ENCODE data around the gene LHX8. TPM values are rescaled to one million over a fixed set of nuclear protein-coding genes. Genes with fewer than 3 reads are reported as not detected.

Gene LHX8
- total and polyA plus RNA-seq, 9 of the 15 experiments (the other 6 are each of a cell fraction or from before 2014, with no cell fraction given) = not detected

DNA sequence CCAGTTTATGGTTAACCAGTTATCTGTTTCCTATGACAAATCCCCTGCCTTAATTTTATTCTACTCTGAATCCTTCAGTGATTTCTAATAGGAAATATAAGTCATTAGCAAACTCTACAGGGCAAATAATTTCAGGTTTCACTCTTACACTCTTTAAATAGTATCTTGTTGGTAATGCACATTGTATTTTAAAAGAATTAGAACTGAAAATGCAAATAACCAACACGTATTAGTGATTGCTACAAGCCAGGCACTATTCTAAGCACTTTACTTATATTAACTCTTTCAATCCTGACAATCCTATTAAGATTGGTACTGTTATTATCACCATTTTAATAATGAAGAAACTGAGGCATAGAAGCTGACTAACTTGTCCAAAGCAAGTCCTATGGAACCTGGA is 48.3 kb upstream of the LHX8 start:
- no peaks in the 10 kb centered on the region for H3K79me2 ChIP-seq (ENCODE audit: control insufficient read depth, insufficient read depth, low read length)
- intact Hi-C loops (cut with micrococcal nuclease) = no loop called here
- no peak for ATAC-seq
- H3K9ac ChIP-seq (ENCODE audit: insufficient read depth in 1 of 2, low read depth in 2 of 2, low read length in 2 of 2) = no peak overlapping the region
- no TSS peak for BruUV-seq (replicated peaks)
- no peaks in the 10 kb centered on the region for H4K20me1 ChIP-seq (replicated peaks; ENCODE audit: control insufficient read depth, insufficient read depth, low read length)
- H3K36me3 ChIP-seq (ENCODE audit: control insufficient read depth, insufficient read depth, low read length) = no peaks in the 10 kb centered on the region
- no peak overlapping the region for H3K27ac ChIP-seq (ENCODE audit: extremely low read depth, low read depth, low read length)
- in situ Hi-C loops (cut with MboI) = no loop called here
- no peaks in the 10 kb centered on the region; the same call in 1 of the 2 replicates for H3K9me3 ChIP-seq (replicated peaks; ENCODE audit: control insufficient read depth, insufficient read depth, low read depth, low read length)
- TF ChIP-seq, protein P1, sequence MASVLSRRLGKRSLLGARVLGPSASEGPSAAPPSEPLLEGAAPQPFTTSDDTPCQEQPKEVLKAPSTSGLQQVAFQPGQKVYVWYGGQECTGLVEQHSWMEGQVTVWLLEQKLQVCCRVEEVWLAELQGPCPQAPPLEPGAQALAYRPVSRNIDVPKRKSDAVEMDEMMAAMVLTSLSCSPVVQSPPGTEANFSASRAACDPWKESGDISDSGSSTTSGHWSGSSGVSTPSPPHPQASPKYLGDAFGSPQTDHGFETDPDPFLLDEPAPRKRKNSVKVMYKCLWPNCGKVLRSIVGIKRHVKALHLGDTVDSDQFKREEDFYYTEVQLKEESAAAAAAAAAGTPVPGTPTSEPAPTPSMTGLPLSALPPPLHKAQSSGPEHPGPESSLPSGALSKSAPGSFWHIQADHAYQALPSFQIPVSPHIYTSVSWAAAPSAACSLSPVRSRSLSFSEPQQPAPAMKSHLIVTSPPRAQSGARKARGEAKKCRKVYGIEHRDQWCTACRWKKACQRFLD (CRISPR knock-in tag; IDR thresholded peaks at IDR 0.05) = no peak
- H3K4me1 ChIP-seq (replicated peaks in 1 of 2; ENCODE audit: control insufficient read depth in 2 of 2, insufficient read depth in 2 of 2, low read length in 2 of 2) = no peaks in the 10 kb centered on the region
- no peak overlapping the region for H3K4me3 ChIP-seq
- no peak overlapping the region for H3K4me2 ChIP-seq (ENCODE audit: insufficient read depth, low read length)
- no peak for DNase-seq (ENCODE audit: extremely low read depth in 1 of 4, low spot score in 3 of 4)
- no peak for FAIRE-seq
- 0% methylated on average over 1 of the region's 1 CpG for WGBS (ENCODE audit: insufficient coverage, low coverage, missing lambda C conversion rate)
- no peaks in the 10 kb centered on the region for H3K27me3 ChIP-seq (ENCODE audit: control insufficient read depth in 2 of 2, insufficient read depth in 2 of 2, low read length in 2 of 2)
- H3K9me1 ChIP-seq (ENCODE audit: control insufficient read depth, insufficient read depth, low read length) = no peaks in the 10 kb centered on the region
- H2AFZ ChIP-seq (ENCODE audit: low read depth, low read length) = no peak overlapping the region
- CTCF ChIA-PET (ENCODE audit: low intra/inter-chr PET ratio) = no interaction called here
- POLR2A ChIA-PET = no interaction called here

DNA sequence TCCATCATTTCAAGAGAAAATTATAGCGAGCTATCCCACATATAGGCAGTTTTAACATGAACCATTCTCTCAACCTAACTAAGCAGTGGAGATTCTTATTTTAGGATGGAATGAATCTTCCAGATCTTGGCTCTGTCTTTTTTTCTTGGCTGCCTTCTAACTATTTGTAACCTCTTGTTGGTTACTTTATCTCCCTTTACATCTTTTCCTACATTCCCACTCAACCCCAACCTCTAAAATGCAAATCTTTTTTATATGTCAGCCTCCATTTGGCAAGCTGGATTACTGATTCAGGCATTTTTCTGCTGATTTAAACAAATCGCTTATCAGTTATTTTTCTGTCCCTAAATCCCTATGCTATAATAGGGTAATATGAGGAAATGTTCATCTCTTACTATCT is 46.9 kb upstream of the LHX8 start:
- in situ Hi-C loops (cut with MboI) = no loop called here
- H3K9me1 ChIP-seq (ENCODE audit: control insufficient read depth, insufficient read depth, low read length) = no peaks in the 10 kb centered on the region
- H3K27ac ChIP-seq (ENCODE audit: extremely low read depth, low read depth, low read length) = no peak overlapping the region
- CTCF ChIA-PET (ENCODE audit: low intra/inter-chr PET ratio) = no interaction called here
- 0% methylated on average over 2 of the region's 2 CpGs for WGBS (ENCODE audit: insufficient coverage, low coverage, missing lambda C conversion rate)
- no TSS peak for BruUV-seq (replicated peaks)
- no peak for ATAC-seq
- no peak for DNase-seq (ENCODE audit: extremely low read depth in 1 of 4, low spot score in 3 of 4)
- no peaks in the 10 kb centered on the region for H3K79me2 ChIP-seq (ENCODE audit: control insufficient read depth, insufficient read depth, low read length)
- H4K20me1 ChIP-seq (replicated peaks; ENCODE audit: control insufficient read depth, insufficient read depth, low read length) = no peaks in the 10 kb centered on the region
- no peak overlapping the region for H3K4me2 ChIP-seq (ENCODE audit: insufficient read depth, low read length)
- no peaks in the 10 kb centered on the region; the same call in 1 of the 2 replicates for H3K9me3 ChIP-seq (replicated peaks; ENCODE audit: control insufficient read depth, insufficient read depth, low read depth, low read length)
- FAIRE-seq = no peak
- no peaks in the 10 kb centered on the region for H3K27me3 ChIP-seq (ENCODE audit: control insufficient read depth in 2 of 2, insufficient read depth in 2 of 2, low read length in 2 of 2)
- H3K4me1 ChIP-seq (replicated peaks in 1 of 2; ENCODE audit: control insufficient read depth in 2 of 2, insufficient read depth in 2 of 2, low read length in 2 of 2) = no peaks in the 10 kb centered on the region
- H3K36me3 ChIP-seq (ENCODE audit: control insufficient read depth, insufficient read depth, low read length) = no peaks in the 10 kb centered on the region
- no peak overlapping the region for H2AFZ ChIP-seq (ENCODE audit: low read depth, low read length)
- H3K4me3 ChIP-seq = no peak overlapping the region
- POLR2A ChIA-PET = no interaction called here
- intact Hi-C loops (cut with micrococcal nuclease) = no loop called here
- H3K9ac ChIP-seq (ENCODE audit: insufficient read depth in 1 of 2, low read depth in 2 of 2, low read length in 2 of 2) = no peak overlapping the region
- TF ChIP-seq, protein P2, sequence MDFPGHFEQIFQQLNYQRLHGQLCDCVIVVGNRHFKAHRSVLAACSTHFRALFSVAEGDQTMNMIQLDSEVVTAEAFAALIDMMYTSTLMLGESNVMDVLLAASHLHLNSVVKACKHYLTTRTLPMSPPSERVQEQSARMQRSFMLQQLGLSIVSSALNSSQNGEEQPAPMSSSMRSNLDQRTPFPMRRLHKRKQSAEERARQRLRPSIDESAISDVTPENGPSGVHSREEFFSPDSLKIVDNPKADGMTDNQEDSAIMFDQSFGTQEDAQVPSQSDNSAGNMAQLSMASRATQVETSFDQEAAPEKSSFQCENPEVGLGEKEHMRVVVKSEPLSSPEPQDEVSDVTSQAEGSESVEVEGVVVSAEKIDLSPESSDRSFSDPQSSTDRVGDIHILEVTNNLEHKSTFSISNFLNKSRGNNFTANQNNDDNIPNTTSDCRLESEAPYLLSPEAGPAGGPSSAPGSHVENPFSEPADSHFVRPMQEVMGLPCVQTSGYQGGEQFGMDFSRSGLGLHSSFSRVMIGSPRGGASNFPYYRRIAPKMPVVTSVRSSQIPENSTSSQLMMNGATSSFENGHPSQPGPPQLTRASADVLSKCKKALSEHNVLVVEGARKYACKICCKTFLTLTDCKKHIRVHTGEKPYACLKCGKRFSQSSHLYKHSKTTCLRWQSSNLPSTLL (IDR thresholded peaks at IDR 0.05) = no peak
- TF ChIP-seq, protein P3, sequence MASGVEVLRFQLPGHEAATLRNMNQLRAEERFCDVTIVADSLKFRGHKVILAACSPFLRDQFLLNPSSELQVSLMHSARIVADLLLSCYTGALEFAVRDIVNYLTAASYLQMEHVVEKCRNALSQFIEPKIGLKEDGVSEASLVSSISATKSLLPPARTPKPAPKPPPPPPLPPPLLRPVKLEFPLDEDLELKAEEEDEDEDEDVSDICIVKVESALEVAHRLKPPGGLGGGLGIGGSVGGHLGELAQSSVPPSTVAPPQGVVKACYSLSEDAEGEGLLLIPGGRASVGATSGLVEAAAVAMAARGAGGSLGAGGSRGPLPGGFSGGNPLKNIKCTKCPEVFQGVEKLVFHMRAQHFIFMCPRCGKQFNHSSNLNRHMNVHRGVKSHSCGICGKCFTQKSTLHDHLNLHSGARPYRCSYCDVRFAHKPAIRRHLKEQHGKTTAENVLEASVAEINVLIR (CRISPR knock-in tag; IDR thresholded peaks at IDR 0.05) = no peak
- TF ChIP-seq DACH1 (IDR thresholded peaks at IDR 0.05; ENCODE audit: partially characterized antibody) (no peak), POLR2H (tag; IDR thresholded peaks at IDR 0.05; ENCODE audit: low read depth) (no peak), SFPQ (IDR thresholded peaks at IDR 0.05; ENCODE audit: low read depth, low read length) (no peak), SMAD4 (CRISPR knock-in tag; conservative IDR thresholded peaks at IDR 0.05) (no peak), ATF1 (CRISPR knock-in tag; IDR thresholded peaks at IDR 0.05) (no peak), ATF1 (tag; IDR thresholded peaks at IDR 0.05) (no peak), ZNF347 (CRISPR knock-in tag; IDR thresholded peaks at IDR 0.05; ENCODE audit: low read depth) (no peak)
